Renal pelvis (tissue), 4 donors: ENCODE data around the gene MGST2. TPM values are rescaled to one million over a fixed set of nuclear protein-coding genes. Genes with fewer than 3 reads are reported as not detected.
A peak's percentile ranks its signal among the peaks of the same experiment; 100 is the strongest.
"Not testable (repeated sequence)": the region's sequence is repeated elsewhere in the genome, so short reads cannot be mapped to it uniquely, and the experiment has no call there.

Experiments used
- DNase-seq: peaks from one replicate; pipeline ENCODE4 v3.0.0-alpha.2; 2013
- polyA plus RNA-seq, 3 donors: library from polyadenylated mRNA; unstranded; fragments of 120-200 nt; gene quantifications; one replicate each; pipeline ENCODE4 v1.2.1, GENCODE V29; 2013; ENCODE audit not compliant: insufficient read length in 3 of 3

MGST2 gene
- polyA plus RNA-seq, 3 donors, result 56.6 to 59.9 (median 58.0) TPM

DNA sequence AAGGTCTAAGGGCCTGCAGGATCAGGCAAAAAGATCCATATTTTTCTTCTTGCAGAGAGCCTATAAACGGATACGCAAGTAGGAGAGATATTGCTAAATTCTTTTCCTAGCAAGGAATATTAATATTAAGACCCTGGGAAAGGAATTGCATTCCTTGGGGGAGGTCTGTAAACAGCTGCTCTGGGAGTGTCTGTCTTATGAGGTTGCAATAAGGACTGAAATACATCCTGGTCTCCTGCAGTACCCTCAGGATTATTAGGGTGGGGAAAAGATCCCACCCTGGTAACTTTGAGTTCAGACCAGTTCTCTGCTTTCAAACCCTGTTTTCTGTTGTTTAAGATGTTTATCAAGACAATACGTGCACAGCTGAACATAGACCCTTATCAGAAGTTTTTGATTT, 27.3 kb upstream of the MGST2 start:
- not testable (repeated sequence) for DNase-seq

- no peak for DNase-seq
These were observed 26.0 kb upstream of the MGST2 start for GRCh38 chr4:139639654-139640053.

DNA sequence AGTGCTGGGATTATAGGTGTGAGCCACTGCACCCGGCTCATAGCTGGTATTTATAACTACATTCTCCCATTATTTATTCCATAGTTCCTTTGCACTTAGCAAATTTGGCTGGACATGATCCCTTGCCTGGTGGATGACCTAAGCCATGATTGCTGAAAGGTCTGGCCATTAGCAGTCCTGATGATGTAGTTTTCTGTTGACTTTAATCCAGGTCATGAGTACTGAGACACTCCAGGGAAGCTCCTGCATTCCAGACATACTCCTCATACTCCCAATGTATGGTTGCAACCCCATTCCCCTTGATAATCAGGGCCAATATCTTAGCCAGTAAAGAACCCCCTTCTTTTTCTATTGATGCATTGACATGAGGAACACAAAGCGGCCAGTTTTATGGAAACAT, 24.4 kb upstream of the MGST2 start:
- DNase-seq, result no peak

GRCh38 chr4:139642364-139642763, 23.3 kb upstream of the MGST2 start:
- no peak for DNase-seq

DNA sequence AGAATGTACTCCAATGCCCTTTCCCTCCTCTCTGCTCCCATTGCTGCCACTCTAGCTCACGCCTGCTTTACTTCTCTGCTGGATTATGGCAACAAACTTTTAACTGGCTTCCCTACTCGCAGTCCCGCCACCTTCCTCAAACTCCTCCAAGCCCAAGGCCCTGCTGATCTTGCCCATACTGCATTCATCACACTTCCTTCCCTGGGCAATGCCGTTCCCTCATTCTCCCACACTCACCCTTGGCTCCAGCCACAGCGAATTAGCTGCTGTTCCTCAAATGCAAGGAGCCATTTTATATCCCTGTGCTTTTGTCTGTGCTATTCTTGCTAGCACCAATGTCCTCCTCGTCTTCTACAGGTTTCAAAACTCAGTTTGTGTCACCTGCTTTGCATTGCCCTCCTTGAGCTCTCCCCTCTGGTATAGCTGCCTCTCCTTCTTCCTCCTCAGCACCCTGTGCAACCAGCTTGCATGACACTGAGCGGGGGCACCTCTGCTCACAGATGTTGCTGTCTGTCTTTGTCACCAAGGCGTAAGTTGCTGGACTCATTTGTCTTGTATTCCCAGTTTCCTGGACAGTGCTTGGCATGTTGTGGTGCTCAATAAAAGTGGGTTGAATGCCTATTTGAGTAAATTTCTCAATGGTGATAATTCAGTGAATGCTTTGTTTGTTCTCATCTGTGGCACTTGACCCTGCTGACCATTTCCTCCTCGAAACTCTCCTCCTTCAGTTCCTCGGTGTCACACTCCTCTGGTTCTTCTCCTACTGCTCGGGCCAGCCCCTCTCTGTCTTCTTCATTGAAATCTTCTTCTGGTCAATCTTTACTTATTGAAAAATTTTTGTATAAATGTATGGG, 22.4 kb upstream of the MGST2 start:
- DNase-seq, result no peak

GRCh38 chr4:139645458-139645857, 20.2 kb upstream of the MGST2 start:
- no peak for DNase-seq

DNA sequence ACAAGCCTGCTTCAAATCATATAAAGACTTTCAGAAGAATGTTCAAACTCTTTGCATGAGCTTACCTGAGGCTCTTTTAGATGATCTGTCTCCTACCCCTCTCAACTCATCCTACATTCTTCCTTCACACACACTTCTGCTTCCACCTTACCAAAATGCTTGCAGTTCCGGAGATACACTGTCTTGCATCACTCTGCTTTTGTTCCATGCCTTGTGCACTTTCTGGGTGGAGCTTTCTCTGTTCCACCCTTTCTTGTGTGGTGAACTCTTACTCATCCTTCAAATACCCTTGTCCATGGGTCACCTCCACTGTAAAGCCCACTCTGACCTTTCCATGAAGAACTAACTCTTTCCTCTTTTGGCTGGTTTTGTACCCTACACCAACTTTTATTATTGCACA, 18.4 kb upstream of the MGST2 start:
- DNase-seq, result no peak

DNA sequence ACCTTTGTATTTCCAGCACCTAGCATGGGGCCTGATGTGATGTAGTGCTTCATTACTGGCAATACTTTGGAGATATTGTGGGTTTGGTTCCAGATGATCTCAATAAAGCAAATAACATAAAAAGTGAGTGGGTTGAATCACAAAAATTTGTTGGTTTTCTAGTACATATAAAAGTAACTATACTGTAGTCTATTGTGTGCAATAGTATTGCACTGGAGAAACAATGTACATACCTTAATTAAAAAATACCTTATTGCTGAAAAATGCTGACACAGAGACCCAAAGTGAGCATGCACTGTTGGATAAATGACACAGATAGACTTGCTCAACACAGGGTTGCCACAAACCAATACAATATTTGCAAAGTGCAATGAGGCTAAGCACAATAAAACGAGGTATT, 17.7 kb upstream of the MGST2 start:
- DNase-seq, result no peak

GRCh38 chr4:139651282-139652194, 14.1 kb upstream of the MGST2 start:
- peak; percentile 88 for DNase-seq

- DNase-seq, result no peak
These were observed 11.1 kb upstream of the MGST2 start for GRCh38 chr4:139654516-139654915.

DNA sequence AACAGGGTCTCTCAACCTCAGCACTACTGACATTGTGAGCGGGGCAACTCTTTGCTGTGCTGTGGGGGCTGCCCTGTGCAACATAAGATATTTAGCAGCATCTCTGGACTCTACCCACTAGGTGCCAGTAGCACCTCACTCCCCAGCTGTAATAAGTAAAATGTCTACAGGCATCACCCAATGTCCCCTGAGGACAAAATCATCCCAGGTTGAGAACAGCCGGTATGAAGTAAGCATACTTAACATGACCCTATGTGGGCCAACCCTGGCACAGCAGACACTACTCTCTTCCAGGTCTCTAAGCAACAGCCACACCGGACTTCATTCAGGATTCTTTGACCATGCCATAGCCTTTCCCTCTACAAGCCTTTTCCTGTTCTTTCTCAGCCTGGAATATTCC, 10.5 kb upstream of the MGST2 start:
- no peak for DNase-seq

DNA sequence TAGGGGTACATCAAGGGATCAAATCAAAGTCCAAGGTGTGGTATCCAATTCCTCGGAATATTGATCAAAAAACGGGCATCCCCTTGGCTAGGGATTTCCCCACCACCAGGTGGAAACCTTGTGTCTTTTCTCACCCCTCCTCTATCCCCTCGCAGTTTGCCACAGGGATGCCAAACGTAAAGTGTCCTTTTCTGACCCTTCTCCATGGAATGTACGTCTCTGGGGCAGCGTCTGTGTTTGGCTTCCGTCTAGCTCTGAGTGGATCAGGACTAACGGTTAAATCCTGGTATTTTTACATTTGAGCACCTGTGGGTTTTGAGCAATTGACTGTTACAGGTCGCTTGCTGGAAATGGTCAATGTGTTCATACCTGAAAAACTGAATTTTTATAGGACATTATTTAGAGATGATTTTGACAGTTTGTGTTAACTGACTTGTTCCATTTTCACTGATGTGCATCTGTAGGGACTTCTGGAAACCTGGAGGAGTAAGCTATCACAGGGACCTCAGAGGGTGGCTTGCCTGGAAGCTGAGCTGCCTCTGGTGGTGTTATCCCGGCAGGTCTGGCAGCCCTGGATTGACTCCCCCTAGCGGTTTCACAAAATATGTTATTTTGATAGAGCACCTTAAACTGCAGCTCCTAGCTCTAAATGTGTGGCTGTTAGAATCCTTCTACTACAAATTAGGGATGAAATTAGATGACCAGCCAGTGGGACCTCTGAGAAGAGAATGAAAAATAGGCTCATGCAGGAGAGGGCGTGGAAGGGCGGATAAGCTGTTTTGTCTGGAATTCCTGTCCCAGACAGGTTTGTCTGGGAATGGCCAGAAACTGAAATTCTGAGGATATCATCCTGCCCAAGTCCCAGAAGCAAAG, 8.8 kb upstream of the MGST2 start:
- DNase-seq, result peak; percentile 70

DNA sequence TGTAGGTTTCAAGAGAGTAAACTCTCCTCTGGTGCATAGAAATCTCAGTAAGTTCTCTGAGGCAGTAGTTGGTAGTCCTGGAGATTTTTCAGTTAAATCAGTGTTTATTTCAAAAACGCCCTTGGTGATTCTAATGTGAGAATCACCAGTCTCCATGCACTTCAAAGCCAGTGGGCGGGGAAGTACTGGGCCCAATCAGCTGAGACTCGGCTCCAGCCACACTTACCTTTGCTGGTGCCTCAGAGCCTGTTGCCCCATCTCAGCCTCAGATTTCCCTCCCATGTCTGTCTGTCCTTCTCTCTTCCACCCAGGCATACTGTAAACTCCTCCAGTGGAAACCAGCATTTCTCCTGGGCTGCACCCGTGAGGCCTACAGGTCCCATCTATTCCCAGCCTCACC, 7.4 kb upstream of the MGST2 start:
- no peak for DNase-seq

GRCh38 chr4:139658586-139659382, 6.8 kb upstream of the MGST2 start:
- no peak for DNase-seq

DNA sequence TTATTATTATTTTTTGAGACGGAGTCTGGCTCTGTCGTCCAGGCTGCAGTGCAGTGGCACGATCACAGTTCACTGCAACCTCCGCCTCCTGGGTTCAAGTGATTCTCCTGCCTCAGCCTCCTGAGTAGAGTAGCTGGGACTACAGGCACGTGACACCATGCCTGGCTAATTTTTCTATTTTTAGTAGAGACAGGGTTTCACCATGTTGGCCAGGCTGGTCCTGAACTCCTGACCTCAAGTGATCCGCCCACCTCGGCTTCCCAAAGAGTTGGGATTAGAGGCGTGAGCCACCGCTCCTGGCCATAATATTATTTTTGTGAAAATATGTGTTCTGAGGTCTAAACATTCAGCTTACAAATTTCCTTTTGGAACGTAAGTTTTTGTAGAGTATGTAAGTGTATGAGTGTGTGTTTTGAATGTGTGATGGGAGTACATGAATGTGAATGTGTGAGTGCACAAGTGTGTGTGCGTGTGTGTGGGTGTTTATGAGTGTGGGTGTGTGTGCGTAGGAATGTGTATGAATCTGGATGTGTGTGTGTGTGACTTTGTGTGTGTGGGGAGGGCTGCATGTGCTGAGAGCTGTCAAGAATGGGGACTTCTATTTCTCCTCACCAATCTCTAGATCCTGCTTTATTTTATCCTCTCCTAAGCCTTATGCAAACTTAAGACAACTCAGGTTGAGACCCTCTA, 5.7 kb upstream of the MGST2 start:
- no peak for DNase-seq

- DNase-seq, result no peak
These were observed 5.0 kb upstream of the MGST2 start for GRCh38 chr4:139660568-139661043.

GRCh38 chr4:139663561-139664138, 2.0 kb upstream of the MGST2 start:
- DNase-seq, result no peak

- no peak for DNase-seq
These were observed 1.2 kb upstream of the MGST2 start for GRCh38 chr4:139664442-139664841.

- DNase-seq, result no peak
These were observed 435 bp upstream of the MGST2 start for GRCh38 chr4:139665079-139665689.
